OCI-LY1 (cell line): ENCODE results near the gene MMP12.
"Not testable (repeated sequence)": the region's sequence is repeated elsewhere in the genome, so short reads cannot be mapped to it uniquely, and the experiment has no call there.

ENCODE experiments used
- H2AFZ ChIP-seq: fragments of 200-600 bp; sonication (generic), shearing (Covaris generic); 2 replicates; pipeline ENCODE4 v1.6.0; 2014; ENCODE audit warnings: antibody characterized with exemption, mild to moderate bottlenecking, low read length
- H3F3A ChIP-seq: fragments of 200-600 bp; sonication (generic), shearing (Covaris generic); 2 replicates; pipeline ENCODE4 v1.6.0; 2014; ENCODE audit warnings: mild to moderate bottlenecking, antibody characterized with exemption, low read length, moderate library complexity; ENCODE audit not compliant: insufficient read depth
- H3K27ac ChIP-seq: fragments of 200-600 bp; sonication (generic); 2 replicates; pipeline ENCODE4 v1.5.1; 2014; ENCODE audit warnings: low read length, mixed run types, mild to moderate bottlenecking, low read depth; ENCODE audit not compliant: poor library complexity, severe bottlenecking
- H3K27me3 ChIP-seq: fragments of 200-600 bp; sonication (generic); 2 replicates; pipeline ENCODE4 v1.6.0; 2014; ENCODE audit warnings: antibody characterized with exemption, mild to moderate bottlenecking, low read length, moderate library complexity; ENCODE audit not compliant: insufficient read depth
- H3K36me3 ChIP-seq: fragments of 200-600 bp; sonication (generic); 2 replicates; pipeline ENCODE4 v1.6.1; 2014; ENCODE audit warnings: mild to moderate bottlenecking, antibody characterized with exemption, low read length, moderate library complexity, mixed read lengths; ENCODE audit not compliant: insufficient read depth
- H3K4me1 ChIP-seq: fragments of 200-600 bp; sonication (generic); 2 replicates; pipeline ENCODE4 v1.5.1; 2014; ENCODE audit warnings: mild to moderate bottlenecking, low read length, moderate library complexity; ENCODE audit not compliant: insufficient read depth, severe bottlenecking
- H3K4me2 ChIP-seq: fragments of 200-600 bp; sonication (generic), shearing (Covaris generic); 2 replicates; pipeline ENCODE4 v1.6.1; 2014; ENCODE audit warnings: low read length
- H3K4me3 ChIP-seq: fragments of 200-600 bp; sonication (generic); 2 replicates; pipeline ENCODE4 v1.5.1; 2014; ENCODE audit warnings: low read length, low read depth, mild to moderate bottlenecking, mixed read lengths; ENCODE audit not compliant: poor library complexity, severe bottlenecking
- H3K79me2 ChIP-seq: fragments of 200-600 bp; shearing (Covaris generic); 2 replicates; pipeline ENCODE4 v1.6.1; 2016; ENCODE audit warnings: mixed run types, low read length, mixed read lengths; ENCODE audit not compliant: insufficient read depth
- H3K9ac ChIP-seq: fragments of 200-600 bp; sonication (generic), shearing (Covaris generic); 2 replicates; pipeline ENCODE4 v1.6.1; 2014; ENCODE audit warnings: mild to moderate bottlenecking, low read length, mixed read lengths
- H3K9me2 ChIP-seq: fragments of 200-600 bp; sonication (generic), shearing (Covaris generic); 2 replicates; pipeline ENCODE4 v1.6.1; 2014; ENCODE audit warnings: low read depth, mild to moderate bottlenecking, low read length, mixed read lengths
- H3K9me3 ChIP-seq: fragments of 200-600 bp; shearing (Covaris generic); 2 replicates; pipeline ENCODE4 v1.6.1; 2014; ENCODE audit warnings: low read length, mixed read lengths
- H4K20me1 ChIP-seq: fragments of 200-600 bp; sonication (generic), shearing (Covaris generic); 2 replicates; pipeline ENCODE4 v1.6.0; 2016; ENCODE audit warnings: mild to moderate bottlenecking, low read length; ENCODE audit not compliant: insufficient read depth
- EZH2 ChIP-seq: fragments of 200-600 bp; sonication (generic), shearing (Covaris generic); IDR thresholded peaks from 2 replicates; pipeline ENCODE4 v1.8.0; 2017; ENCODE audit warnings: borderline replicate concordance, mixed run types, mild to moderate bottlenecking, antibody characterized with exemption, low read length, moderate library complexity, mixed read lengths
- TF ChIP-seq, protein P1 (sequence below): fragments of 200-600 bp; sonication (generic), shearing (Covaris generic); IDR thresholded peaks from 2 replicates; pipeline ENCODE4 v1.5.1; 2017; ENCODE audit warnings: mild to moderate bottlenecking, antibody characterized with exemption, low read length, moderate library complexity, mixed read lengths

MMP12 gene

DNA sequence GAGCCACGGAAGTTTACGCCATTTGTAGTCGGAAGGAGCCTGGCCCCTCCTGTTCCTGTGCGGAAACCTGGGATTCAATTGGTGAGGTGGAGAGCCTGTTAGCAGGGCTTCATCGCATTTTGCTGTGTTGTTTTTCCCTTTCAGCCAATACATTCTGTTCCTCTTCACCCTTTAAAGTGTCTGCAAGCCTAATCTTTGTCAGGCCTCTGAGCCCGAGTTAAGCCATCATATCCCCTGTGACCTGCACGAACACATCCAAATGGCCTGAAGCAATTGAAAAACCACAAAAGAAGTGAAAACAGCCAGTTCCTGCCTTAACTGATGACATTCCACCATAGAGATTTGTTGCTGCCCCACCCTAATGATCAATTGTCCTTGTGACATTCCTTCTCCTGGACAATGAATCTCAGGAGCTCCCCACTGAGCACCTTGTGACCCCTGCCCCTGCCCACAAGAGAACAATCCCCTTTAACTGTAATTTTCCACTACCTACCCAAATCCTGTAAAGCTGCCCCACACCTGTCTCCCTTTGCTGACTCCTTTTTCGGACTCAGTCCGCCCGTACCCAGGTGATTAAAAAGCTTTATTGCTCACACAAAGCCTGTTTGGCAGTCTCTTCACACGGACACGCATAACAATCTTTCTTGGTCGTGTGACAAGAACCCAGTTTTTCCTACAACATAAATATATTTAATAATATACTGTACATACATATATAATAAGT, 37.1 kb upstream of the MMP12 start:
- no peaks in the 10 kb centered on the region for H4K20me1 ChIP-seq

DNA sequence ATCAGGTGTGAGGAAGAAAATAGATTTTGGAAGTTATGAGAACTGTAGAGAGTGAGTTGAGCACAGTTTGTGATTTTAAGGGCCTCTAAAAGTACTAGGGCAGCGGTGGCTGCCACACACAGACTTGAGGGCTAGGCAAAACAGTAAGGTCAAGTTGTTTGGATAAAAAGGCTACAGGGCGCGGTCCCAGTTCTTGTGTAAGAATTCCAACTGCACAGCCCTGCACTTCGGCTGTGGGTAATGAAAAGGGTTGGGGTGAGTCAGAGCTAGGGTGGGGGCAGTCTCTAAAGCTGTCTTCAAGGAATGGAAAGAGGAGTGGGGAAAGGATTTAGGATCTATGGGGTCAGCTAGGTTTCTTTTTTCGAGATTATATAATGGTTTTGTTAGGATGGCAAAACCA, 31.1 kb upstream of the MMP12 start:
- not testable (repeated sequence) for H4K20me1 ChIP-seq, H3F3A ChIP-seq

More for the DNA sequence above, 37.1 kb upstream of the MMP12 start:
- TF ChIP-seq EZH2, result no peak
- TF ChIP-seq, protein P1, sequence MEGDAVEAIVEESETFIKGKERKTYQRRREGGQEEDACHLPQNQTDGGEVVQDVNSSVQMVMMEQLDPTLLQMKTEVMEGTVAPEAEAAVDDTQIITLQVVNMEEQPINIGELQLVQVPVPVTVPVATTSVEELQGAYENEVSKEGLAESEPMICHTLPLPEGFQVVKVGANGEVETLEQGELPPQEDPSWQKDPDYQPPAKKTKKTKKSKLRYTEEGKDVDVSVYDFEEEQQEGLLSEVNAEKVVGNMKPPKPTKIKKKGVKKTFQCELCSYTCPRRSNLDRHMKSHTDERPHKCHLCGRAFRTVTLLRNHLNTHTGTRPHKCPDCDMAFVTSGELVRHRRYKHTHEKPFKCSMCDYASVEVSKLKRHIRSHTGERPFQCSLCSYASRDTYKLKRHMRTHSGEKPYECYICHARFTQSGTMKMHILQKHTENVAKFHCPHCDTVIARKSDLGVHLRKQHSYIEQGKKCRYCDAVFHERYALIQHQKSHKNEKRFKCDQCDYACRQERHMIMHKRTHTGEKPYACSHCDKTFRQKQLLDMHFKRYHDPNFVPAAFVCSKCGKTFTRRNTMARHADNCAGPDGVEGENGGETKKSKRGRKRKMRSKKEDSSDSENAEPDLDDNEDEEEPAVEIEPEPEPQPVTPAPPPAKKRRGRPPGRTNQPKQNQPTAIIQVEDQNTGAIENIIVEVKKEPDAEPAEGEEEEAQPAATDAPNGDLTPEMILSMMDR, result no peak
- Histone ChIP-seq H3K9ac (no peak overlapping the region), H3K27ac (no peak overlapping the region), H3K79me2 (no peaks in the 10 kb centered on the region), H3K36me3 (no peaks in the 10 kb centered on the region), H3K4me2 (no peak overlapping the region), H3F3A (no peaks in the 10 kb centered on the region), H3K9me3 (no peaks in the 10 kb centered on the region), H2AFZ (no peak overlapping the region), H3K27me3 (no peaks in the 10 kb centered on the region), H3K9me2 (no peaks in the 10 kb centered on the region), H3K4me3 (no peak overlapping the region), H3K4me1 (no peaks in the 10 kb centered on the region)

DNA sequence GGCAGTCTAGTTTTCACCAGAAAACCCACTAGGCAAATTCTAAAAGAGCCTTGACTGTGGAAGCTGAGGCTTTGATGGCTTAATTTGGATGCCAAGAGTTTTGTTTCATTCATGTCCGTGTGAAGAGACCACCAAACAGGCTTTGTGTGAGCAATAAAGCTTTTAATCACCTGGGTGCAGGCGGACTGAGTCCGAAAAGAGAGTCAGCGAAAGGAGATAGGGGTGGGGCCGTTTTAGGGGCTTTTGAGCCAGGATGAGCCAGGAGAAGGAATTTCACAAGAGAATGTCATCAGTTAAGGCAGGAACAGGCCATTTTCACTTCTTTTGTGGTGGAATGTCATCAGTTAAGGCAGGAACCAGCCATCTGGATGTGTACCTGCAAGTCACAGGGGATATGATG, 29.1 kb upstream of the MMP12 start:
- not testable (repeated sequence) for H3K9ac ChIP-seq, H3K79me2 ChIP-seq, H2AFZ ChIP-seq, H3K36me3 ChIP-seq, H3K4me3 ChIP-seq, H4K20me1 ChIP-seq, H3K4me2 ChIP-seq, H3K4me1 ChIP-seq, H3K9me2 ChIP-seq, H3K27me3 ChIP-seq, H3K9me3 ChIP-seq, H3F3A ChIP-seq, H3K27ac ChIP-seq

More for the DNA sequence above, 31.1 kb upstream of the MMP12 start:
- not testable (repeated sequence) for H3K79me2 ChIP-seq, H3K9me2 ChIP-seq, H3K4me2 ChIP-seq, H3K27me3 ChIP-seq, H3K9me3 ChIP-seq, H2AFZ ChIP-seq, H3K36me3 ChIP-seq, H3K27ac ChIP-seq, H3K4me1 ChIP-seq, H3K4me3 ChIP-seq, H3K9ac ChIP-seq

DNA sequence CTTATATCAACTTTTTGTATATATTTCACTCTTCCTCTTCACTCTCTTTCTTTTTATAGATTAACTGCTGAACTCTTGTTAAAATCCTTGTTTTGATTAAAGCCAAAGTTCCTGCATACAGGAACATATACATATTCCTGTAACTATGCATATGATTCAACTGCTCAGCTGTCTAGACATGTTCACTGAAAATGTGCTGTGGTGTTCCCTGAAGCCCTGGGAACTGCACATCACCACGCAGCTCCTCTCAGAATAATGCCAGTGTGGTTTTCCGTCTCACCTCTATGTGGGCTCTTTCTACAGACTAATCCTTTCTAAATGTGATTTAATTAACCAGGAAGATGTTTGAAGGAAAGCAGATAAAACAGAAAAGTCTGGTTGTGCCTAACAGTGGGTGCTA, 25.6 kb upstream of the MMP12 start:
- Histone ChIP-seq H3K36me3 (no peaks in the 10 kb centered on the region), H3F3A (no peaks in the 10 kb centered on the region), H3K4me2 (no peak overlapping the region), H4K20me1 (no peaks in the 10 kb centered on the region), H3K9me2 (no peaks in the 10 kb centered on the region), H3K9me3 (no peaks in the 10 kb centered on the region), H3K4me1 (no peaks in the 10 kb centered on the region), H3K9ac (no peak overlapping the region), H3K79me2 (no peaks in the 10 kb centered on the region), H3K27me3 (no peaks in the 10 kb centered on the region), H3K27ac (no peak overlapping the region), H2AFZ (no peak overlapping the region), H3K4me3 (no peak overlapping the region)
- no peak for TF ChIP-seq EZH2
- TF ChIP-seq, protein P1, result no peak
